A673 (cell line): ENCODE measurements around the gene OR51M1.

ENCODE experiments used
- EZH2 ChIP-seq: fragments of 200-600 bp; sonication (generic); IDR thresholded peaks from 2 replicates; pipeline ENCODE4 v1.6.1; 2017; ENCODE audit warnings: borderline replicate concordance, low read depth, mild to moderate bottlenecking, mixed read lengths, antibody characterized with exemption, low read length; ENCODE audit not compliant: poor library complexity, severe bottlenecking
- TF ChIP-seq, protein P1 (sequence below): fragments of 300-800, 200-600 bp; sonication (generic); conservative IDR thresholded peaks from 2 replicates; pipeline ENCODE4 v1.5.1; 2017; ENCODE audit warnings: low read depth, mild to moderate bottlenecking, antibody characterized with exemption, low read length, moderate library complexity, mixed read lengths

DNA sequence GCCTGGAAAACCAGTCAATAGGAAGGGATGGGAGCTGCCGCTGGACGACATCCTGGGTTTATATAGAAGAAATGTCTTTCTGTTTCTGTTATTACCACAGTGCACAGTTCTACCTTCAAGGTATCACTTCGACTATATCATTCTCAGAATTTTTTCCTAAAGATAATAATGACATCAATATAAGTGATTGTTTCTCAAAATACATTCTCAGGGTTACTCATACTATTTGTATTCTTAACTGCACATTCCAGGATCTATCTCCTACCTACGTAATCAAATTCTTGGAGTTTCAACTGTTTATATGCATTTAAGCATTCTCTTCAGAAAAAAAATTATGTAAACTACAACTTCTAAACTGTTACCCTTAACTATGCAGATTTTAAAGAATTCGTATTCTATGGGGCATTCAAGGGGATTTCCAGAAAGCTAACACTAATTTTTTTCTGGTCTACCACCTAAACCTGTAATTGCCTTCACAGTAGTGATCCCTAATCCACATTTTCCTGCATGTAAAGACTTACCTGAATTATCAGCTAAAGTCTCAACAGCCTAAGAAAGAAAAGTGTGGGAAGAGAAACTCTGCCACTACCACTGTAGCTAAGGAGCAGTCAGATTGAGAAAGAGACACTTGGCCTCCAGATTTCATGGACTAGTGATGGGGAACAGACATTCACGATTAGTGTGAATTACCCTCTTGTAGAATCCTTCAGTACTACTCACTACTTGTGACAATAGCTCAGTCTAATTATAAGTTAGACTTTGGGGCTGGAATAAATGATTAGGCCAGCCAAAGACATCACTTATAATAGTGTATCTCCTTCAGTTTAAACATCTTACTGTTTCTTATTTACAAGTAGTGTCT lies 39.9 kb upstream of the OR51M1 start, which contains the start of gene OR51B5:
- TF ChIP-seq, protein P1, sequence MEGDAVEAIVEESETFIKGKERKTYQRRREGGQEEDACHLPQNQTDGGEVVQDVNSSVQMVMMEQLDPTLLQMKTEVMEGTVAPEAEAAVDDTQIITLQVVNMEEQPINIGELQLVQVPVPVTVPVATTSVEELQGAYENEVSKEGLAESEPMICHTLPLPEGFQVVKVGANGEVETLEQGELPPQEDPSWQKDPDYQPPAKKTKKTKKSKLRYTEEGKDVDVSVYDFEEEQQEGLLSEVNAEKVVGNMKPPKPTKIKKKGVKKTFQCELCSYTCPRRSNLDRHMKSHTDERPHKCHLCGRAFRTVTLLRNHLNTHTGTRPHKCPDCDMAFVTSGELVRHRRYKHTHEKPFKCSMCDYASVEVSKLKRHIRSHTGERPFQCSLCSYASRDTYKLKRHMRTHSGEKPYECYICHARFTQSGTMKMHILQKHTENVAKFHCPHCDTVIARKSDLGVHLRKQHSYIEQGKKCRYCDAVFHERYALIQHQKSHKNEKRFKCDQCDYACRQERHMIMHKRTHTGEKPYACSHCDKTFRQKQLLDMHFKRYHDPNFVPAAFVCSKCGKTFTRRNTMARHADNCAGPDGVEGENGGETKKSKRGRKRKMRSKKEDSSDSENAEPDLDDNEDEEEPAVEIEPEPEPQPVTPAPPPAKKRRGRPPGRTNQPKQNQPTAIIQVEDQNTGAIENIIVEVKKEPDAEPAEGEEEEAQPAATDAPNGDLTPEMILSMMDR: no peak
- no peak for TF ChIP-seq EZH2
